Brain microvascular endothelial cell (primary cell): ENCODE measurements around the gene KIRREL3.

Source experiments
- DNase-seq: peaks from one replicate; pipeline ENCODE4 v3.0.0-alpha.2; 2020
- H3K27ac ChIP-seq: fragments of 250-450 bp; sonication (Bioruptor Pico); 2 replicates; pipeline ENCODE4 v1.5.1; 2020; ENCODE audit warnings: mild to moderate bottlenecking, moderate library complexity
- H3K27me3 ChIP-seq: fragments of 250-450 bp; sonication (Bioruptor Pico); replicated peaks from 2 replicates; pipeline ENCODE4 v1.5.1; 2020; ENCODE audit warnings: mild to moderate bottlenecking
- H3K36me3 ChIP-seq: fragments of 250-450 bp; sonication (Bioruptor Pico); replicated peaks from 2 replicates; pipeline ENCODE4 v1.5.1; 2020; ENCODE audit warnings: mild to moderate bottlenecking
- H3K4me3 ChIP-seq: 2 replicates; pipeline ENCODE4 v1.5.1; 2011; ENCODE audit warnings: low read depth, mild to moderate bottlenecking, control low read depth, low read length, moderate library complexity
- in situ Hi-C: cut with HindIII; loops from 2 replicates; pipeline ENCODE4 v1.10.0; 2017; ENCODE audit warnings: low sequenced_read_pairs, low pct_ligation_motif_present
- TF ChIP-seq, protein P1 (sequence below): IDR thresholded peaks from 2 replicates; pipeline ENCODE4 v1.5.1; 2011; ENCODE audit warnings: low read depth, mild to moderate bottlenecking, moderate library complexity, low read length, control low read depth, inconsistent platforms; ENCODE audit errors: missing control alignments

KIRREL3 gene

GRCh38 chr11:126456089-126456488 lies 544.5 kb downstream of the KIRREL3 start:
- peaks cover 4% of the 10 kb centered on the region for H3K27me3 ChIP-seq
- in situ Hi-C loops = no loop called here
- H3K27ac ChIP-seq = no peak overlapping the region
- no peak for DNase-seq
- no peaks in the 10 kb centered on the region for H3K36me3 ChIP-seq
- H3K4me3 ChIP-seq = no peak overlapping the region
- TF ChIP-seq, protein P1, sequence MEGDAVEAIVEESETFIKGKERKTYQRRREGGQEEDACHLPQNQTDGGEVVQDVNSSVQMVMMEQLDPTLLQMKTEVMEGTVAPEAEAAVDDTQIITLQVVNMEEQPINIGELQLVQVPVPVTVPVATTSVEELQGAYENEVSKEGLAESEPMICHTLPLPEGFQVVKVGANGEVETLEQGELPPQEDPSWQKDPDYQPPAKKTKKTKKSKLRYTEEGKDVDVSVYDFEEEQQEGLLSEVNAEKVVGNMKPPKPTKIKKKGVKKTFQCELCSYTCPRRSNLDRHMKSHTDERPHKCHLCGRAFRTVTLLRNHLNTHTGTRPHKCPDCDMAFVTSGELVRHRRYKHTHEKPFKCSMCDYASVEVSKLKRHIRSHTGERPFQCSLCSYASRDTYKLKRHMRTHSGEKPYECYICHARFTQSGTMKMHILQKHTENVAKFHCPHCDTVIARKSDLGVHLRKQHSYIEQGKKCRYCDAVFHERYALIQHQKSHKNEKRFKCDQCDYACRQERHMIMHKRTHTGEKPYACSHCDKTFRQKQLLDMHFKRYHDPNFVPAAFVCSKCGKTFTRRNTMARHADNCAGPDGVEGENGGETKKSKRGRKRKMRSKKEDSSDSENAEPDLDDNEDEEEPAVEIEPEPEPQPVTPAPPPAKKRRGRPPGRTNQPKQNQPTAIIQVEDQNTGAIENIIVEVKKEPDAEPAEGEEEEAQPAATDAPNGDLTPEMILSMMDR = no peak

GRCh38 chr11:126452241-126453101 lies 548.1 kb downstream of the KIRREL3 start:
- Histone ChIP-seq H3K4me3 (no peak overlapping the region), H3K36me3 (no peaks in the 10 kb centered on the region), H3K27ac (no peak overlapping the region), H3K27me3 (peaks cover 4% of the 10 kb centered on the region)
- TF ChIP-seq, protein P1 = no peak
- no peak for DNase-seq
- in situ Hi-C loops = no loop called here

- H3K36me3 ChIP-seq = no peaks in the 10 kb centered on the region
- no peak overlapping the region for H3K27ac ChIP-seq
- no peak overlapping the region for H3K4me3 ChIP-seq
- in situ Hi-C loops = no loop called here
- DNase-seq = no peak
- TF ChIP-seq, protein P1 = no peak
- peaks cover 4% of the 10 kb centered on the region for H3K27me3 ChIP-seq
Observed at GRCh38 chr11:126451211-126451802, 549.3 kb downstream of the KIRREL3 start.

DNA sequence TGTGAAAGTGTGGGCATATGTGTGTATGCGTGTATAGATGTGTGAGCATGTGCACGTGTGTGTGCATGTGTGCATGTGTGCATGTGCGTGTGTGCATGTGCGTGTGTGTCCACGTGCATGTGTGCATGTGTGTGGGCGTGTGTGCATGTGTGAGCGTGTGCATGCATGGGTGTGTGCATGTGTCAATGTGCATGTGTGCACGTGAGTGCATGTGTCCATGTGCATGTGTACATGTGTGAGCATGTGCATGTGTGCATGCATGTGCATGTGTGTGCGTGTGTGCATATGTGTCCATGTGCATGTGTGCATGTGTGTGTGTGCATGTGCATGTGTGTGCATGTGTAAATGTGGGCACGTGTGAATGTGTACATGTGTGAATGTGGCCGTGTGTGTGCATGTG lies 549.8 kb downstream of the KIRREL3 start:
- no peaks in the 10 kb centered on the region for H3K36me3 ChIP-seq
- TF ChIP-seq, protein P1 = no peak
- no peak for DNase-seq
- peaks cover 4% of the 10 kb centered on the region for H3K27me3 ChIP-seq
- H3K27ac ChIP-seq = no peak overlapping the region
- no peak overlapping the region for H3K4me3 ChIP-seq
- in situ Hi-C loops = no loop called here

DNA sequence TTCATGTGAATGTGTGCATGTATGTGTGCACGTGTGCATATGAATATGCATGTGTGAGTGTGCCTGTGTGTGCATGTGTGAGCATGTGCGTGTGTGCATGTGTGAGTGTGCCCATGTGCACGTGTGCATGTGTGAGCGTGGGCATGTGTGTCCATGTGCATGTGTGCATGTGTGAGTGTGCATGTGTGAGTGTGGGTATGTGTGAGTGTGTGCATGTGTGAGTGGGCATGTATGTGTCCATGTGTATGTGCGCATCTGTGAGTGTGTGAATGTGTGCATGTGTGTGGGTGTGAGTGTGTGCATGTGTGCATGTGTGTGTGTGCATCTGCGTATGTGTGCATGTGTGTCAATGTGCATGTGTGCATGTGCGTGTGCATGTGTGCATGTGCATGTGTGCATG lies 550.4 kb downstream of the KIRREL3 start:
- Histone ChIP-seq H3K4me3 (no peak overlapping the region), H3K36me3 (no peaks in the 10 kb centered on the region), H3K27me3 (peaks cover 4% of the 10 kb centered on the region), H3K27ac (no peak overlapping the region)
- TF ChIP-seq, protein P1 = no peak
- in situ Hi-C loops = no loop called here
- no peak for DNase-seq
